ENCODE measurements around the gene SULT6B1. TPM values are rescaled to one million over a fixed set of nuclear protein-coding genes. Genes with fewer than 3 reads are reported as not detected.

The SULT6B1 gene
- total RNA-seq, 2 donors from 2014 or later = not detected

DNA sequence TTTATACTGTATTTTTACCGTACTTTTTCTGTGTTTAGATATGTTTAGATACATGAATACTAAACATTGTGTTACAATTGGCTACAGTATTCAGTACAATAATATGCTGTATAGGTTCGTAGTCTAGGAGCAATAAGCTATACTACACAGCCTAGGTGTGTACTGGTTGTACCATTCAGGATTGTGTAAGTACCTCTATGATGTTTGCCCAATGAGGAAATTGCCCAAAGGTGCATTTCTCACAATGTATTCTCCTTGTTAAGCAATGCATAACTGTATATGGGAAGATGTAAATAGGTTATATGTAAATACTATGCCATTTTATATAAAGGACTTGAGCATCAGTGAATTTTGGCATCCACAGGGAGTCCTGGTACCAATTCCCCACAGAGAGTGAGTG lies 42.4 kb downstream of the SULT6B1 start:
- no peak overlapping the region for H3K4me3 ChIP-seq
- DNase-seq (ENCODE audit: low spot score) (no peak), ATAC-seq (ENCODE audit: insufficient number of reproducible peaks, low FRiP score, low read depth) (no peak)
- TF ChIP-seq, protein P1, sequence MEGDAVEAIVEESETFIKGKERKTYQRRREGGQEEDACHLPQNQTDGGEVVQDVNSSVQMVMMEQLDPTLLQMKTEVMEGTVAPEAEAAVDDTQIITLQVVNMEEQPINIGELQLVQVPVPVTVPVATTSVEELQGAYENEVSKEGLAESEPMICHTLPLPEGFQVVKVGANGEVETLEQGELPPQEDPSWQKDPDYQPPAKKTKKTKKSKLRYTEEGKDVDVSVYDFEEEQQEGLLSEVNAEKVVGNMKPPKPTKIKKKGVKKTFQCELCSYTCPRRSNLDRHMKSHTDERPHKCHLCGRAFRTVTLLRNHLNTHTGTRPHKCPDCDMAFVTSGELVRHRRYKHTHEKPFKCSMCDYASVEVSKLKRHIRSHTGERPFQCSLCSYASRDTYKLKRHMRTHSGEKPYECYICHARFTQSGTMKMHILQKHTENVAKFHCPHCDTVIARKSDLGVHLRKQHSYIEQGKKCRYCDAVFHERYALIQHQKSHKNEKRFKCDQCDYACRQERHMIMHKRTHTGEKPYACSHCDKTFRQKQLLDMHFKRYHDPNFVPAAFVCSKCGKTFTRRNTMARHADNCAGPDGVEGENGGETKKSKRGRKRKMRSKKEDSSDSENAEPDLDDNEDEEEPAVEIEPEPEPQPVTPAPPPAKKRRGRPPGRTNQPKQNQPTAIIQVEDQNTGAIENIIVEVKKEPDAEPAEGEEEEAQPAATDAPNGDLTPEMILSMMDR (IDR thresholded peaks at IDR 0.05) = no peak
- no peaks in the 10 kb centered on the region for H3K27me3 ChIP-seq (replicated peaks; ENCODE audit: insufficient read depth)
- H3K4me1 ChIP-seq (ENCODE audit: control insufficient read depth in 1 of 2, low read depth in 2 of 2) = peaks cover 0 to 13% of the 10 kb centered on the region in 2 donors
- no peak overlapping the region for H3K27ac ChIP-seq
- no peaks in the 10 kb centered on the region for H3K9me3 ChIP-seq
- H3K36me3 ChIP-seq = peaks cover 35% of the 10 kb centered on the region

DNA sequence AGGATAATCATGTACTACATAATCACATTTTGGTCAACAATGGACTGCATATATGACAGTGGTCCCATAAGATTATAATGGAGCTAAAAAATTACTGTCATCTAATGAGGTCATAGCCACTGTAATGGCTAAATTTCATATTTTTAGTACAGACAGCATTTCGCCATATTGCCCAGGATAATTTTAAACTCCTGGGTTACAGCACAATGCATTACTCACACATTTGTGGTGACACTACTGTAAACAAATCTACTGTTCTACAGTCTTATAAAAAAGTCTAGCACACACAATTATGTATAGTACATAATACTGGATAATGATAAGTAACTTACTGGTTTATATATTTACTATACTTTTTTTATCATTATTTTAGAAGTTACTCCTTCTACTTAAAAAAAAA lies 44.5 kb downstream of the SULT6B1 start:
- no peaks in the 10 kb centered on the region for H3K4me1 ChIP-seq (ENCODE audit: control insufficient read depth in 1 of 2, low read depth in 2 of 2)
- no peak for DNase-seq (ENCODE audit: low spot score)
- TF ChIP-seq, protein P1 (IDR thresholded peaks at IDR 0.05) = no peak
- peaks cover 47% of the 10 kb centered on the region for H3K36me3 ChIP-seq
- no peak for ATAC-seq (ENCODE audit: insufficient number of reproducible peaks, low FRiP score, low read depth)
- H3K27ac ChIP-seq = no peak overlapping the region
- H3K4me3 ChIP-seq = no peak overlapping the region
- no peaks in the 10 kb centered on the region for H3K9me3 ChIP-seq
- no peaks in the 10 kb centered on the region for H3K27me3 ChIP-seq (replicated peaks; ENCODE audit: insufficient read depth)

DNA sequence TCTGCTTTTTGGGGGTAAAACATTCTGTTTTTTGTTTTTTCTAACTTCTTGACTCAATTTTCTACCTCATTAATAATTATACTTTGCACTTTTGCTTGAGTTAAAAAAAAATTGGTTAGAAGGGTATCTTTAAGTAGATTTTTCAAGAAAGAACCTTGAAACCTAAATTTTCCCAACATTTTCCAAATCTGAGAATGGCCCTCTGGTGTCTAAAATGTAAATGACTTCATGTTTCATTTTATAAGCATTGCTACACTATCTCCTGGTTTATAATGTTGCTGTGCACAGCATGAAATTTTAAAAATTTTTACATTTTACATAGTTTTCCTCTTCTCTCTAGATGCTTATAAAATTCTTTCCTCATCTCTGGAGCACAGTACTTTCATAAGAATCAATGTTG lies 45.9 kb downstream of the SULT6B1 start:
- DNase-seq (ENCODE audit: low spot score) = no peak
- Histone ChIP-seq H3K4me3 (no peak overlapping the region), H3K36me3 (peaks cover 58% of the 10 kb centered on the region), H3K4me1 (ENCODE audit: control insufficient read depth in 1 of 2, low read depth in 2 of 2) (no peaks in the 10 kb centered on the region), H3K9me3 (no peaks in the 10 kb centered on the region), H3K27me3 (replicated peaks; ENCODE audit: insufficient read depth) (no peaks in the 10 kb centered on the region), H3K27ac (no peak overlapping the region)
- TF ChIP-seq, protein P1 (IDR thresholded peaks at IDR 0.05) = no peak
- no peak for ATAC-seq (ENCODE audit: insufficient number of reproducible peaks, low FRiP score, low read depth)

- Histone ChIP-seq H3K27ac (no peak overlapping the region), H3K4me1 (ENCODE audit: control insufficient read depth in 1 of 2, low read depth in 2 of 2) (no peaks in the 10 kb centered on the region), H3K4me3 (no peak overlapping the region), H3K36me3 (peaks cover 66% of the 10 kb centered on the region), H3K27me3 (replicated peaks; ENCODE audit: insufficient read depth) (no peaks in the 10 kb centered on the region), H3K9me3 (no peaks in the 10 kb centered on the region)
- no peak for DNase-seq (ENCODE audit: low spot score)
- TF ChIP-seq, protein P1 (IDR thresholded peaks at IDR 0.05) = no peak
- ATAC-seq (ENCODE audit: insufficient number of reproducible peaks, low FRiP score, low read depth) = no peak
These were observed 55.6 kb downstream of the SULT6B1 start for GRCh38 chr2:37132914-37133313.

DNA sequence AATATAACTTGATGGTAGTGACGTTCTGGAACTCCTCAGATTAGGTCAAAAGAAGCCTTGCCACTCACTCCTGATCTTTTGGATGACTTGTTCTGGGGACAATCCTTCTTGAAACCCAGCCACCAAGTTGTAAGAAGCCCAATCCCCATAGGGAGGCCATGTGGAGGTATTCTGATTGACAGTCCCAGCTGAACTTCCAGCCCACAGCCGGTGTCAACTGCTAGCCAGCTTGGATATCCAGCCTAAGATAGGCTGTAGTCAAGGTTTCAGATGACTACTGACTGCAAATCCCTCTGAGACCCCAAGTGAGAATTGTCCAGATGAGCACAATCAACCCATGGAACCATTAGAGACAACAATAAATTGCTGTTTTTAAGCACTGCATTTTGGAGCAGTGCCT lies 63.1 kb downstream of the SULT6B1 start:
- H3K27me3 ChIP-seq (replicated peaks; ENCODE audit: insufficient read depth) = no peaks in the 10 kb centered on the region
- H3K4me3 ChIP-seq = no peak overlapping the region
- no peaks in the 10 kb centered on the region for H3K9me3 ChIP-seq
- peaks cover 37% of the 10 kb centered on the region for H3K36me3 ChIP-seq
- DNase-seq (ENCODE audit: low spot score) = no peak
- TF ChIP-seq, protein P1 (IDR thresholded peaks at IDR 0.05) = no peak
- H3K27ac ChIP-seq = no peak overlapping the region
- no peak for ATAC-seq (ENCODE audit: insufficient number of reproducible peaks, low FRiP score, low read depth)
- no peaks in the 10 kb centered on the region for H3K4me1 ChIP-seq (ENCODE audit: control insufficient read depth in 1 of 2, low read depth in 2 of 2)
